GM21576 (cell line): Measurements from ENCODE around the gene MEAK7.
A peak's percentile ranks its signal among the peaks of the same experiment; 100 is the strongest.
"Not testable (repeated sequence)": the region's sequence is repeated elsewhere in the genome, so short reads cannot be mapped to it uniquely, and the experiment has no call there.

Experiments used
- ATAC-seq: cut with Tn5 transposase; IDR thresholded peaks from one replicate; pipeline ENCODE4 v1.9.1; 2021; ENCODE audit warnings: mild to moderate bottlenecking, moderate library complexity; ENCODE audit not compliant: unreplicated experiment

The MEAK7 gene

DNA sequence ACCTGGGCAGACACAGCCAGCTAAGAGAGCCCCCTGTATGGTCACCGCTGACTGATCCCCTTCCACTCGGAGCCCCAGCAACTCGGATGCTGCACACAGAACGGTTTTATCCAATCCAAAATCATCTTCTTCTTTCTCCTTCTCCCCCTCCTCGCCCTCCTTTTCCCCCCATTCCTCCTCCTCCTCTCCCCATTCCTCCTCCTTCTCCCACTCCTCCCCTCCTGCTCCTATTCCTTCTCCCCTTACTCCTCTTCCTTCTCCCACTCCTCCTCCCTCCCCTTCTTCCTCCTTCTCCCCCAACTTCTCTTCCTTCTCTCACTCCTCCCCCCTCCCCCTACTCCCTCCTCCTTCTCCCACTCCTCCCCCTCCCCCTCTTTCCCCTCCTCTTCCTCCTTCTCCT is 30.4 kb upstream of the MEAK7 start:
- no peak for ATAC-seq

- no peak for ATAC-seq
Measured at GRCh38 chr16:84532855-84533486, 28.5 kb upstream of the MEAK7 start.

GRCh38 chr16:84532291-84532724 is 27.8 kb upstream of the MEAK7 start:
- ATAC-seq, result no peak

DNA sequence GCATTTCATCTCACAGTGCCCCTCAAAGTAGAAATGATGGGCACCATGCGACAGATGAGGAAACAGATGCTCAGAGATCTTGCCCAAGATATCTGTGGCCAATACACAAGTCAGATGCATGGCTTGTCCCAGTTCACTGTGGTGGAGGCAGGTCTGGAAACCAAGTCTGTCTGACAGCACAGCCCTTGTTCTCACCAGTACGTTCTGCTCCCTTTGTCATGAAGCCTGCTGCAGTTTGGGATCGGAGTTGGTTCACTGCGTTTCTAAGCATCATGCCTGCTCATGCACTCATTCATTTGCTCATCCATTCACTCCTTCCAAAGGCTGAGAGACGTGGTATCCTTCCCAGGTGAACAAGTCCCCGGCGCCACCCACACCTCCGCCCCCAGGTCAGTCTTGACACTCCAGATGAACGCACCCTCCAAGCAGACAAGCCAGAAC is 27.2 kb upstream of the MEAK7 start:
- no peak for ATAC-seq

DNA sequence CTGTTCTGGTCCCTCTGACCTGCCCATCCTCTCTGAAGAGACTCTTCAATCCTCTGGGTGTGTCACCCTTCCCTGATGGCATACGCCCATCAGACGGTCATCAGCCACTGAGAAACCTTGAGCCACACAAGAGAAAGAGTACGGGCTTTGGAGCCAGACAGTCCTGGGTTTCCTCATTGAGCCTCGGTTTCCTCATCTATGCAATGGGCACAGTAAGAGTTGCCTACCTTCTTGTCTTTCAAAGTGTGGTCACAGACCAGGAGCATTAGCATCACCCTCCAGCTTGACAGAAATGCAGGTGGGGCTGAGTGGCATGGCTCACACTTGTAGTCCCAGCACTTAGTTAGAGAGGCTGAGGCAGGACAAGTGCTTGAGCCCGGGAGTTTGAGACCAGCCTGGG is 26.1 kb upstream of the MEAK7 start:
- no peak for ATAC-seq

GRCh38 chr16:84529607-84530006 is 25.1 kb upstream of the MEAK7 start:
- no peak for ATAC-seq

DNA sequence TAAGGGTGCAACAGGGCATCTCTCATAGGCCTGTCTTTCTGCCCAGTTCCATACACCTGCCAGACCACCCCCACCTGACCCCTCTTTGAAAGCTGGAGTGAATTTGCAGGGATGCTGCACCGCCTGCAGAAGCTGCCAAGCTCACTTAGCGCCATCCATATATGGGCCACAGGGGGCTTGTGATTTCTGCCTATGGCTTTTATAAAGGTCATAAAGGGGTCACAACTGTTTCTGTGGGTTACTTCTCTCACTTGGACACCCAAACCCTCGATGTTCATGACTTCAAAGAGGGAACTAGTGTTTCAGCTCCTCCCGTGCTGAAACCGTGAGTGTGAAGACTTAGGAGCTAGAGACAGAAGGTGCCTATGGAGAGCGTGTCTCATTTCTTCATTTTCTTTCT is 23.9 kb upstream of the MEAK7 start:
- ATAC-seq, result no peak

DNA sequence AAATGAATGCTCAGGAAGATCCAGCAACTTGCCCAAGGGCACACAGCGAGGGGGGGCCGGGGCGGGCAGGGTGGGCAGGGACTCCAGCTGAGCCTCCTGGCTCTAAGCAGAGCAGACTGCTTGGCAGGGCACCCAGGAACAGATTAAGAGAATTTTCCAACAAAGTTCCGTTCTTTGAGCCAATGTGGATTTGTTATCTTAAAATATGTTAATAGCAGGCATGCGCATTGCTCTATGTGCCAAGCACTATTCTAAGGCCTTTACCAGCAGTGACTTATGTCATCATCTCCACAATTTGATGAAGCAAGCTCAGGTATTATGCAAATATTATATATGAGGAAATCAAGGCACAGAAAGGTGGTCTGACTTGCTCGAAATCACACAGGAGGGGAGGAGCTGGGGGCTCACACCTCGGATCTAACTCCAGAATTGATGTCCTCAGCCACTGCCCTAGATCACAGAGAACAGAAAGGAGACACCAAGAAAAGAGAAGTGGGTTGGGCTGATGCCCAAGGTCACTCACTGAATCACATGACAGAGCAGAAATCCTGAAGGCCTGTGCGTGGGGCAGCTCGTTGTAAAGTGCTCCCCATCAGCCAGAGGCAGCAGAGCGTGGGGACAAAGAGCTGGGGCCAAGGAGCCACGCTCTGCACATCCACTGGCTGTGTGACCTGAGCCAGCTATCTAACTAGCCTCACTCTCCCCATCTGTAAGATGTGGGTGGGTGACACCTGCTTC is 23.2 kb upstream of the MEAK7 start:
- ATAC-seq, result no peak

- ATAC-seq, result no peak
Measured at GRCh38 chr16:84526794-84527531, 22.5 kb upstream of the MEAK7 start.

GRCh38 chr16:84524941-84525581 is 20.6 kb upstream of the MEAK7 start:
- not testable (repeated sequence) for ATAC-seq

- ATAC-seq, result no peak
Measured at GRCh38 chr16:84524346-84524920, 20.0 kb upstream of the MEAK7 start.

- no peak for ATAC-seq
Measured at GRCh38 chr16:84521497-84521770, 17.0 kb upstream of the MEAK7 start.

DNA sequence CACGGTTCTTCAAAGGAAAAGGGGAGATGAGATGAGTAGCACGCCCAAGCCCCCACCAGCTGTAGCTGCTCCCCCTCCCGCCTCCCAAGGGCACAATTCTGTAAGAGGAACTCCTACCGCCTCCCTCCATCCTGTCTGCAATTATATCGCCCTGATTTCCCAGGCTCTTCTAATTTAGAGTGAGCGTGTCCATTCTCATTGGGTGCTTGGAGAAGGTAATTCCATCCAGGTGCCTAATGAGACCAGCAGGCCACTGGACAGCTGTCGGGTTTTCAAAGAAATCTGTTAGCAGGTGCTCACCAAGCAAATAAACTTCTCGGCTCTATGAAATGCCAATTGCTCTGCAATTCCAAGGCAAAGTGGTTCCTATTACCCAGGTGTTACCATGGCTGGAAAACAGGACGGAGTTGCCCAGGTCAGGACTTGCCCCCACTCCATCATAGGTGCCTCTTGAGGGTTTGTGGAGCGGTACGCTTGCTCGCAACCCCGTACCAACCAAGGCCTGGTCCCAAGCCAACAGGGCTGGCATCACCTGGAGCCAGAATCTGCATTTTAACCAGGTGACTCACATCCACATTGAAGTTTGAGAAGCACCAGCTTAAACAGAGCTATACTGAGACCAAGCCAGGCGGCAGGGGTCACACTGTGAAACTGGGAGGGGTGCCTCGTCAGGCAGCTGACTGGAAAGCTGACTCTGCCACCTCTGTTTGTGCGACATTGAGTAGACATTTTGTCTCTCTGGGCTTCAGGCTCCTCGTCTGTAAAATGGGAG is 16.5 kb upstream of the MEAK7 start:
- no peak for ATAC-seq

- ATAC-seq, result no peak
Measured at GRCh38 chr16:84519855-84520254, 15.4 kb upstream of the MEAK7 start.

GRCh38 chr16:84518804-84519341 is 14.4 kb upstream of the MEAK7 start:
- ATAC-seq, result no peak

DNA sequence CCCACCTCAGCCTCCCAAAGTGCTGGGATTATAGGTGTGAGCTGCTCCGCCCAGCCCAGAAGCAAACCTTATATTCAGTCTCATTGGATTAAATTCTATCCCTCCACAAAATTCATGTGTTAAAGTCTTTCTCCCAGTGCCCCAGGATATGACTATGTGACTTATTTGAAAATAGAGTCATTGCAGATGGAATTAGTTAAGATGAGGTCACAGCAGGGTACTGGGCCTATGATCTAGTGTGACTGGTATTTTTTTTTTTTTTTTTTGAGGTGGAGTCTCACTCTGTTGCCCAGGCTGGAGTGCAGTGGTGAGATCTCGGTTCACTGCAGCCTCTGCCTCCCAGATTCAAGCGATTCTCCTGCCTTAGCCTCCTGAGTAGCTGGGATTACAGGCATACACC is 13.8 kb upstream of the MEAK7 start:
- ATAC-seq, result not testable (repeated sequence)

- ATAC-seq, result no peak
Measured at GRCh38 chr16:84517366-84517765, 12.9 kb upstream of the MEAK7 start.

DNA sequence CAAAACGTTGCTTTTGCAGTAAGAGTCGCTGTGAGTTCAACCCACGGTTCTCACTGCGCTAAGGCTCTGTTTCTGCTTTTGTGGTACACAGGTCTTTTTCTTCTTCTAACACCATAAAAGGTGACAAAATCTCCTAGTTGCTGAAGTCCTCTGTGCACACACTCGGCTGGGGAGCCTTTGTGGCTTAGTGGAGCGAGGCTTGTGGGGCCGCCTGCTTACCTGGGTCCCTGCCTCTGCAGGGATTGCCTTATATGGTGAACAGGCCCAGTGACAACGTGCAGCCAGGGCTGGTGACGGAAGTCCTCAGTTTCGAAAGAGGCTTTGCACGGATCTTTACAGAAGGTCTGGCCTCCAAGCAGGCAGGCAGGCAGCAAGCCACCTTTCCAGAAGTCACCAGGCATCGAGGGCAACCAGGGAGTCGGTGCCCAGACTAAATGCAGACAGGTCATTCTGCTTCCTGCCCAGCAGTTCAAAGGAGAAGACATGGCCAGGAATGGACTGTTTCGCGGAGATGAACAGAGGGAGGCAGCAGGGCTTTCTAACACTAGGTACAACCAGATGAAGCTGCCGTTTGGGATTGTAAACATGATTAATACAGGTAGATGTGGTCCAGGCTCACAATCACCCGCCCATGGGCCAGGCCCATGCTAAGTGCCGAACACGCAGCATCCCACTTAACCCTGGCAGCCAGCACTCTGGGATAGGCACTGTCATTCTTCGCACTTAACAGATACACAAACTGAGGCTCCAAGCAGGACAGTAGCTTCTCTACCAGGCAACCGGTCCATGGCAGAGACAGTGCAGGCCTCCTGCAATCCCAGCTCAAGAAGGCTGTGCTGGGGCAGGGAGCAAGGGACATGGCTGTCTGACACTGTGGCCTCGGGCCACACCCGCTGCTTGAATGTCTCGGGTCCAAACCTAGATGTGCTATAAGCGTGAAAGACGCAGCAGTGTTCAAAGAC is 10.7 kb upstream of the MEAK7 start:
- ATAC-seq, result peak; percentile 85

- ATAC-seq, result no peak
Measured at GRCh38 chr16:84514295-84514873, 9.9 kb upstream of the MEAK7 start.
